Right cardiac atrium (tissue), 5 donors: ENCODE measurements around the gene RBM46. TPM values are rescaled to one million over a fixed set of nuclear protein-coding genes. Genes with fewer than 3 reads are reported as not detected.

Experiments
- ATAC-seq, 2 donors: fragments of 200-7000 bp; cut with Tn5 transposase; one replicate each; pipeline versions ENCODE4 v1.8.0 to v1.9.1; 2020; ENCODE audit warnings: moderate library complexity in 2 of 2, mild to moderate bottlenecking in 1 of 2
- DNase-seq, 3 donors: peaks; one replicate each; pipeline ENCODE4 v3.0.0-alpha.2; 2020
- H3K27ac ChIP-seq: one replicate; pipeline ENCODE4 v1.5.1; 2013; ENCODE audit warnings: mild to moderate bottlenecking, low read length, control low read depth, moderate library complexity
- H3K27me3 ChIP-seq: one replicate; pipeline ENCODE4 v1.6.1; 2013; ENCODE audit not compliant: control insufficient read depth, insufficient read depth
- H3K4me1 ChIP-seq: one replicate; pipeline ENCODE4 v1.6.1; 2013; ENCODE audit warnings: low read length; ENCODE audit not compliant: control insufficient read depth, insufficient read depth
- H3K4me3 ChIP-seq: one replicate; pipeline ENCODE4 v1.5.1; 2013; ENCODE audit warnings: low read length, control low read depth
- H3K9me3 ChIP-seq: one replicate; pipeline ENCODE4 v1.6.1; 2013; ENCODE audit warnings: low read length; ENCODE audit not compliant: control insufficient read depth
- WGBS: extraction: QIAGEN DNeasy Blood & Tissue Kit; methylation state at CpG from one replicate; pipeline ENCODE4 v1.1.7; 2013; 5-methylcytosine and 5-hydroxymethylcytosine counted together
- intact Hi-C, 4 donors: fragments of 100-400 bp; cut with DNase I; formaldehyde crosslinking; loops; one replicate each; pipeline versions ENCODE4 v1.11.0 to v1.14.0; 2022 to 2023
- polyA plus RNA-seq: library from polyadenylated mRNA; stranded (reverse); fragments of 200-250 nt; gene quantifications from one replicate; pipeline ENCODE4 v1.2.3, GENCODE V29; 2013
- total RNA-seq, 4 donors: library from RNA; stranded (reverse); fragmentation: NEBNext Ultra II Directional; extraction: Animal tissue kit (Norgen Biotek cat#: 25700); gene quantifications; one replicate each; pipeline ENCODE4 v1.2.1, GENCODE V29; 2021
- donor health status: healthy with polysubstance abuse.
- donor health status: DM: no; HTN: yes; CAD: no.
- donor health status: DM: no; HTN: no; CAD: no.
- donor health status: DM: no; HTN: yes; CAD: no; lungs with severe emphysema.
- donor health status: DM: yes; HTN: yes; CAD: no.

RBM46 gene
- total and polyA plus RNA-seq, 5 donors: not detected

- ATAC-seq: no peak
- WGBS: 4% methylated on average over 31 of the region's 31 CpGs
- H3K27ac ChIP-seq: no peak overlapping the region
- peaks cover 2% of the 10 kb centered on the region for H3K27me3 ChIP-seq
- no peaks in the 10 kb centered on the region for H3K4me1 ChIP-seq
- peak overlapping the region; percentile 44 for H3K4me3 ChIP-seq
- H3K9me3 ChIP-seq: no peaks in the 10 kb centered on the region
- DNase-seq: peak in 1 of 3 donors; percentile 37
- intact Hi-C loops: no loop called here
These were observed 36.6 kb upstream of the RBM46 start for GRCh38 chr4:154744341-154744926.

GRCh38 chr4:154757713-154758112 is 23.4 kb upstream of the RBM46 start:
- ATAC-seq: no peak
- no peak overlapping the region for H3K27ac ChIP-seq
- 69% methylated on average over 6 of the region's 6 CpGs for WGBS

GRCh38 chr4:154760895-154761294 is 20.2 kb upstream of the RBM46 start:
- 82% methylated on average over 2 of the region's 2 CpGs for WGBS
- H3K4me3 ChIP-seq: no peak overlapping the region
- H3K27ac ChIP-seq: no peak overlapping the region
- no peak for DNase-seq
- intact Hi-C loops: no loop called here
- no peak for ATAC-seq
- H3K9me3 ChIP-seq: no peaks in the 10 kb centered on the region
- no peaks in the 10 kb centered on the region for H3K27me3 ChIP-seq
- no peaks in the 10 kb centered on the region for H3K4me1 ChIP-seq

More at GRCh38 chr4:154757713-154758112, 23.4 kb upstream of the RBM46 start:
- Histone ChIP-seq H3K4me3 (no peak overlapping the region), H3K4me1 (no peaks in the 10 kb centered on the region), H3K27me3 (no peaks in the 10 kb centered on the region), H3K9me3 (no peaks in the 10 kb centered on the region)
- intact Hi-C loops: no loop called here
- no peak for DNase-seq

- Histone ChIP-seq H3K4me1 (no peaks in the 10 kb centered on the region), H3K27me3 (no peaks in the 10 kb centered on the region), H3K9me3 (no peaks in the 10 kb centered on the region), H3K4me3 (no peak overlapping the region), H3K27ac (no peak overlapping the region)
- ATAC-seq: no peak
- no peak for DNase-seq
- intact Hi-C loops: loop anchor here in 2 of 4 donors (10.0 kb wide), 1 partner anchor 223 kb away; the partner anchor contains the start of gene PLRG1 (in 2 of the 2)
- 90% methylated on average over 1 of the region's 1 CpG for WGBS
These were observed 2.8 kb upstream of the RBM46 start for GRCh38 chr4:154778264-154778663.

- ATAC-seq: no peak
- WGBS: 44% methylated on average over 3 of the region's 3 CpGs
- no peaks in the 10 kb centered on the region for H3K4me1 ChIP-seq
- DNase-seq: no peak
- H3K9me3 ChIP-seq: no peaks in the 10 kb centered on the region
- no peak overlapping the region for H3K27ac ChIP-seq
- H3K4me3 ChIP-seq: no peak overlapping the region
- H3K27me3 ChIP-seq: no peaks in the 10 kb centered on the region
- intact Hi-C loops: loop anchor here in 2 of 4 donors (10.0 kb wide), 1 partner anchor 225 kb away; the partner anchor contains the start of gene PLRG1 (in 2 of the 2)
These were observed 1.6 kb upstream of the RBM46 start for GRCh38 chr4:154779362-154779947.

GRCh38 chr4:154781983-154782293 is 866 bp downstream of the RBM46 start:
- ATAC-seq: no peak
- peak in 1 of 3 donors; percentile 27 for DNase-seq
- Histone ChIP-seq H3K27me3 (no peaks in the 10 kb centered on the region), H3K27ac (no peak overlapping the region), H3K4me1 (no peaks in the 10 kb centered on the region), H3K9me3 (no peaks in the 10 kb centered on the region), H3K4me3 (no peak overlapping the region)
- intact Hi-C loops: no loop called here
- 80% methylated on average over 18 of the region's 18 CpGs for WGBS

GRCh38 chr4:154807042-154807630 is 26.1 kb downstream of the RBM46 start:
- Histone ChIP-seq H3K4me3 (no peak overlapping the region), H3K9me3 (no peaks in the 10 kb centered on the region), H3K27ac (no peak overlapping the region), H3K27me3 (no peaks in the 10 kb centered on the region), H3K4me1 (no peaks in the 10 kb centered on the region)
- no peak for ATAC-seq
- 29% methylated on average over 3 of the region's 3 CpGs for WGBS
- no peak for DNase-seq
- intact Hi-C loops: loop anchor here in 1 of 4 donors (5.0 kb wide), 1 partner anchor 545 kb away; no protein-coding TSS in a partner anchor

- ATAC-seq (no peak), DNase-seq (no peak)
- Histone ChIP-seq H3K4me1 (no peaks in the 10 kb centered on the region), H3K9me3 (no peaks in the 10 kb centered on the region), H3K4me3 (no peak overlapping the region), H3K27me3 (no peaks in the 10 kb centered on the region), H3K27ac (no peak overlapping the region)
- intact Hi-C loops: no loop called here
These were observed 37.2 kb downstream of the RBM46 start for GRCh38 chr4:154818230-154818629.

- intact Hi-C loops: no loop called here
- no peaks in the 10 kb centered on the region for H3K27me3 ChIP-seq
- ATAC-seq (no peak), DNase-seq (no peak)
- no peaks in the 10 kb centered on the region for H3K9me3 ChIP-seq
- H3K4me1 ChIP-seq: no peaks in the 10 kb centered on the region
- H3K4me3 ChIP-seq: no peak overlapping the region
- no peak overlapping the region for H3K27ac ChIP-seq
These were observed 41.7 kb downstream of the RBM46 start for GRCh38 chr4:154822775-154823174.

GRCh38 chr4:154836030-154836429 is 55.0 kb downstream of the RBM46 start:
- Histone ChIP-seq H3K9me3 (no peaks in the 10 kb centered on the region), H3K4me3 (no peak overlapping the region), H3K4me1 (no peaks in the 10 kb centered on the region), H3K27ac (no peak overlapping the region), H3K27me3 (no peaks in the 10 kb centered on the region)
- intact Hi-C loops: no loop called here
- 50% methylated on average over 3 of the region's 3 CpGs for WGBS
- ATAC-seq (no peak), DNase-seq (no peak)

GRCh38 chr4:154836513-154836912 is 55.4 kb downstream of the RBM46 start:
- no peaks in the 10 kb centered on the region for H3K27me3 ChIP-seq
- intact Hi-C loops: no loop called here
- no peak overlapping the region for H3K4me3 ChIP-seq
- WGBS: 18% methylated on average over 3 of the region's 3 CpGs
- ATAC-seq (no peak), DNase-seq (no peak)
- H3K4me1 ChIP-seq: no peaks in the 10 kb centered on the region
- H3K9me3 ChIP-seq: no peaks in the 10 kb centered on the region
- H3K27ac ChIP-seq: no peak overlapping the region
